ENCODE measurements around the gene HAAO.

The HAAO gene

GRCh38 chr2:42792583-42793333, at the start of gene HAAO:
Gene HAAO (minus strand): TSS chr2:42792583. CDS start chr2:42792536, 47 bp downstream.
- TF ChIP-seq CTCF (IDR thresholded peaks at IDR 0.05): no peak
- DNase-seq (ENCODE audit: low spot score): no peak
- peak within 1 kb of the TSS; percentile 93 to 96 for H3K27ac ChIP-seq
- H3K4me3 ChIP-seq: peak within 1 kb of the TSS; percentile 82

GRCh38 chr2:42841344-42841743, 49.0 kb upstream of the HAAO start:
- no peak for DNase-seq (ENCODE audit: low spot score)
- TF ChIP-seq CTCF (IDR thresholded peaks at IDR 0.05): no peak
- Histone ChIP-seq H3K4me3 (no peak overlapping the region), H3K27ac (peak overlapping the region; percentile 44 to 61)

- TF ChIP-seq CTCF (IDR thresholded peaks at IDR 0.05): no peak
- Histone ChIP-seq H3K4me3 (no peak overlapping the region), H3K27ac (peak overlapping the region; percentile 61 to 78)
- DNase-seq (ENCODE audit: low spot score): no peak
These were observed 48.4 kb upstream of the HAAO start for GRCh38 chr2:42840760-42841159.

GRCh38 chr2:42839809-42840501, 47.6 kb upstream of the HAAO start:
- no peak overlapping the region for H3K4me3 ChIP-seq

GRCh38 chr2:42838133-42838532, 45.8 kb upstream of the HAAO start:
- no peak for DNase-seq (ENCODE audit: low spot score)
- no peak for TF ChIP-seq CTCF (IDR thresholded peaks at IDR 0.05)
- Histone ChIP-seq H3K27ac (no peak overlapping the region), H3K4me3 (no peak overlapping the region)

More at GRCh38 chr2:42839809-42840501, 47.6 kb upstream of the HAAO start:
- peak overlapping the region in 1 of 2 donors; percentile 78 for H3K27ac ChIP-seq
- TF ChIP-seq CTCF (IDR thresholded peaks at IDR 0.05): no peak
- peak; percentile 69 for DNase-seq (ENCODE audit: low spot score)

- no peak for DNase-seq (ENCODE audit: low spot score)
- Histone ChIP-seq H3K27ac (peak overlapping the region in 1 of 2 donors; percentile 69), H3K4me3 (no peak overlapping the region)
- no peak for TF ChIP-seq CTCF (IDR thresholded peaks at IDR 0.05)
These were observed 43.4 kb upstream of the HAAO start for GRCh38 chr2:42835577-42836371.

Measured in coronary artery (tissue), 2 donors.